NCI-H1105 (cell line): Measurements from ENCODE around the gene CTU1.

ENCODE experiments used
- DNase-seq: peaks from one replicate; lab custom pipeline; 2025; lab: John Stamatoyannopoulos, UW

CTU1 gene

DNA sequence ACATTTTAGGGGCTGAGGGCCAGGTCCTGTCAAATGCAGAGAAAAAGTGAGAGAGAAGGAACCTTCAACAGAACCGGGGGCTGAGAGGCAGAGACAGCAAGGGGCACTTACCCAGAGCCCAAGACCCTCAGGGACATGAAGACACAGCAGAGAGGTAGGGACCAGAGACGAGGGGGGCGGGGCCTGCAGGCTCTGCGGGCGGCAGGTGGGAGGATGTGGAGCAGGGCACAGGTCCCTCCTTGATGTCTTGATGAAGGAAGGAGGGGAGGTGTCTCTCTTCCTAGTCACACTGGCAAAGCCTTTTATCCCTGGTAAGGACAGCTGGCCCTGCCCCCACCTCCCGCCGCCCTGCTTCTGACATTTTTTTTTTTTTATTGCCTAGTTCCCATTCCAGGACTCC, 25.6 kb downstream of the CTU1 start, which contains the start of gene KLK14:
TSS of gene KLK14 (minus strand) at position 277 of the 400 bp plus-strand sequence. CDS start at position 4, 273 bp downstream.
- DNase-seq, result no peak

DNA sequence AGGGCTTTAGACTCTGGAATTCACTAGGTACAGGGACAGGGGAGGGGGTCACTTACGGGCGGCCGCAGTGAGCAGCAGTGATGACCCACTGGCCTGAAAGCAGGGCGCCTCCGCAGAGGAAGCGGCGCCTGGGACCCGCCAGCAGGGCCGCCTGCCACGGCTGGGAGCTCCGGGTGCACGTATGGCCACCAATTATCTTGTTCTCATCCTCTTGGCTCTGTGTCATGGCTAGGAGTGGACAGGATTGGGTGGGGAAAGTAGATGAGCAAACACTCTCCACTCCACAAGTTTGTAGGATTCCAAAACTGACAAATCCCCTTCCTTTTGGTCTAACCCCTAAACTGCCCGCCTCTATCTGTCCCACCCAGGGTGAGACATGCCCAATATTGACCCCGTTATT, 26.7 kb downstream of the CTU1 start:
- no peak for DNase-seq

DNA sequence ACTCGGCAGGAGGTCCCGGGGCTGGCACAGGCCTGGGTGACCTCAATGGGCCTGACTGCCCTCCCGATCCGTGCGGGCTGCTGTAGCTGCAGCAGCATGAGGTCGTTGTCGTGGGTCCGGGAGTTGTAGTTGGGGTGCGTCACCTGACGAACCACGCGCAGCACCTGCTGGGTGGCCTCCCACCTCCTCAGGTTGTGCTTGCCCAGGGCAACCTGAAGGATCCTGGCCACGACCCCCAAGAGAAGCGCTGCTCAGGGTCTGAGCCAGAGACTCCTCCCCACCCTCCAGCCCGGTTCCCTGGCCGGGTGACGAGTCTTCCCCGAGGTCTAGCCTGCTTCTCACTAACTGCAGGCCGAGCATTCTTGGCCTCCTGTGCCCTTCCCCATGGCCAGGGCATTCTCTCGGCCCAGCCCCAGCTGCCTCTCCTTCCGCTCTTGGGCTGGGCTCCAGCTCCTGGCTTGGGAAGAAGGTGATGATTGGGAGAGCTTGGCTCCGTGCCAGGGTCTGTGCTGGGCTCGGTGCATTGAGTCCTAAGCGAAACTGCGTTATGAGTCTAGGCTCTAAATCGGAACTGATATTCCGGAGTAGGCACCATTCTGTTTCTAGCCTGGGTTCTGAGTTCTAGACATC, 28.6 kb downstream of the CTU1 start:
- peak; percentile 50 for DNase-seq

DNA sequence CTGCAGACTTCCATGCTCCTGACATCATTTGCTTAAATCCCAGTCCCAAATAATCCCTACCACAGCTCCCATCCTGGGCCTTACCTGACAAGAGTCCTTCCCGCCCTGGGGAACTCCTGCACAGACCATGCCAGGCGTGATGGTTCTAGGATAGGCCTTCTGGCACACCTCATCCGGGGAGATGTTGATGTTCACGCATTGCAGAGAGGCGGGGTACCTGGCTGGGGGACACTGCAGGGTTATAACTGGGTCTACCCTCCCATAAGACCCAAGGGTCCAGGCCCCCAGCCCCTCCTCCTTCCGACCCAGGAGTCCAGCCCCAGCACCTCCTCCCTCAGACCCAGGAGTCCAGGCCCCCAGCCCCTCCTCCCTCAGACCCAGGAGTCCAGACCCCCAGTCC, 29.5 kb downstream of the CTU1 start:
- DNase-seq, result no peak

DNA sequence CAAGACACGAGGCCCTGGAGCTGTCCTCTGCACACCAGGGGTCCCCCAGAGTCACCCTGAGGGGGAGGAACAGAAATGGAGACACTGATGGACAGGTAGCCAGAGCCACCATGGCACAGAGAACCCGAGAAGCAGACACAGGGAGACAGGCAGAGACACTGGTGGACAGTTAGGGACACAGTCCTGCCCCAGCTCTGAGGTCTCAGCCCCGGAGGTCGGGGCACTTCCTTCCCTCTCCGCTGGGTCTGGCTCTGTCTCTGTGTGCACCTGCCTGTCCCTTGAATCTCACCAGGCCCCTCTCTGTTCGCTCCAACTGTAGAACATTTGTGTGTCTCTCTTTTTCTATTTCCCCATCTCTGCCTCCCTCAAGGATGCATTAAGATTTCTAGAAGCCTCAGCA, 30.1 kb downstream of the CTU1 start:
- no peak for DNase-seq

DNA sequence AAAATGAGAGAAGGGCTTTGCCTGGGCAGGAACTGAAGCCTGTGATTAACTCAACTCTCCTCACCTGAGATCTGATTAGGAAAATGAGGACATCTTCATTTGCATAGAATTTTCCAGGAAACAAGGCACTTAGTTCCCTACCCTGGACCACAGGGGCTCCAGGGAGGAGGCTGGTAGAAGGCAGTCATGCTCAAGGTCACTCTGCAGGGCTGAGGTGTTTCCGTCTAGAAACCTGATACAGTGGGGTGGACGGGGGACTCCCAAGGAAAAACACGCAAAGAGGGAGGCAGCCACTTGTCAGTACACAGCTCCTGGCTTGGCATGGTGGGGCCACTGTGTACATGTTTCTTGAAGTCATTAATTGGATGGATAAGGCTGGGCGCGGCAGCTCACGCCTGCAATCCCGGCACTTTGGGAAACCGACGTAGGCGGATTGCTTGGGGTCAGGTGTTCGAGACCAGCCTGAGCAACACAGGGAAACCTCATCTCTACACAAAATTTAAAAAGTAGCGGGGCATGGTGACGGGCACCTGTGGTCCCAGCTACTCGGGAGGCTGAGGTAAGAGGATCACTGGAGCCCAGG, 31.5 kb downstream of the CTU1 start:
- DNase-seq, result no peak

DNA sequence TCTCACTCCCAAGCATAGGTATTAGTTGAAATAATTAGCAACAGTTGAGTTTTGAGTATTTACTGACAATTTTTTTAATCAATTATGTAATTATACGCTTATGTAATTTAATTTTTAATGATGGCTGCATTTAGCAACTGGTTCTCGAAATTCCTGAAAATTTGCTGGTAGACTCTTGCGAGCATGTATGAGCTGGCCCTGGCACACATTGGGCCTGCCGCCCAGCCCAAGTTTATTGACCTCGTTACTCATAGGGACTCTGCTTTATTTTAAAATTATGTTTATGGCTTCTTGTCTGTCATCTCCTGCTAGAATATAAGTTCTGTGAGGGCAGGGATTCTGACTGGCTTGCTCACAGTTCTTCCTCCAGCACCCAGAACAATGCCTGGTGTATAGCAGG, 32.2 kb downstream of the CTU1 start:
- DNase-seq, result no peak

DNA sequence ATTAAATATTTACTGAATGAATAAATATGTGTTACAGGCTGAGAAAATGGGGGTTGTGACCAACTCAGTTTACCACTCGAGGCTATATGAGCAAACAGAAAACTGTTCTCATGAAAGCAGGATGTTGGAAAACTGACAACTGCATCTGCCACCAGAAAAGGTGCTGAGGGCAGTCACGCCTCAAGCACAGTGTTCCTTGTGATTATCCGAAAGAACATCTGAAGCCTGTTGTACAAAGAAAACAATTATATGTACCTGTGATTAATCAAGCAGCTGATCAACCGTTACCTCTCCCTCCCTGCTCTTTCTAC, 37.2 kb downstream of the CTU1 start:
- DNase-seq, result no peak

DNA sequence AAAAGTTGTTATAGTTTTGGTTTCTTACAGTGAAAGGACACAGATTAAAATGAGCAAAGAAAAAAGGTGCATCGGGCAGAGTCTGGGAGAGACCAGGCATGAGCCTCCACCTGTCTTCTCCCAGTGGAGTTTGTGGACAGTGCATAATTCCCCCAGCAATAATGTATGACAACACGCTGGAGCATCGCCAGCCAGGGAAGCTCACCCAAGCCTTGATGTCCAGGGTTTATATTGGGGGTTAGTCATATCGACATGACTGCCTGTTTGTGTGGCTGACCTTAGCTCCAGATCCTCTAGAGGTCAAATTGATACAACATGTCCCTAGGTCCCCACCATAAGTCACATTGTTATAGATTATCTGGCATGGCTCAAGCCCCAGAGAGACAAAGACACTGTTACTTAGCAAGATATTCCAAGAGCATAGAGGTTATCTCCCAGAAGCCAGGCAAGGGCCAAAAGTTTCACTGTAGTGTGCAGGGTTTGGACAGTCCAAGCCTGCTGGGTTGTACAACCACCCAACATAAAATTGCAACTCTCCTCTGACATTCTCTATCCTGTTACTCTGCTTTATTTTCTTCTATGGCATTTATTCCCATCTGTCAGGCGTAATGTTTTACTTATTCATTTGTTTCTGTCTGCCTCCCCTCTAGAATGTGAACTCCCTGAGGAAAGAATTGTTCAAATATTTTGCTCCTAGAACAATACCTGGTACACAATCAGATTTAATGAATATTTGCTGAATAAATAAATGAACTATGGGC, 37.7 kb downstream of the CTU1 start:
- DNase-seq, result no peak

DNA sequence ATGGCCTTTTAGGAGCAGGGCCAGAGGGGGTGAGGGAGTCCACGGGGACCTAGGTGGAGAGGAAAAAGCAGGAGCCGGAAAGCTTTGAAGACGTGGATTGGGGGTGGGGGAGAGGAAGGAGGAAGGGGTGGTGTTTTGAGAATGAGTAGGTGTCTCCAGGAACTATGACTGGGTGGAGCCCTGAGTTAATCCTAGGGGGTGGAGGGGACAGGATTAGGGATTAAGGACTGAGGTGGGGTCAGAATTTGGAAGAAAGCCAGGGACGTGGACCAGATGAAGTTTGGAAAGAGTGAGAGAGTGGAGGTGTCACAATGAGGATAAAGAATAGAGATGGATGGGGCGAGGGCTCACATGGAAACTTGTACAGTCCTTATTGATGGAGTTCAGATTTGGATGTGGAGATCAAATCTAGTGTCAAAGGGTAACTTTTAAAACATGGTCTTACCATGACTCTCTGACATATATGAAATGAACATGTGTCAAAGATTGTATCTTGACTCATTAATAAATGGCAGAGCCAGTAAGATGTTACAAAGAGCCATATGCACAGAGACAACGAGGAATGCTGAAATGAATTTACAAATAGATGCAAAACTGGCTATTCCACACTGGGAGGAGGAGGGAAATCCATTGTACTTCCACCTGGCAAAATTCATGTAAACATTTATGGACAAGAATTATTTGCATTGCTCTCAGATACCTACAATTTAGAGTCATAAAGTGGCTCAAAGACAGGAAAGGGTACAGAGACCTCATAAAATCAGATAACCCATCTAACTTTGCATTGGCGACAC, 41.6 kb downstream of the CTU1 start:
- DNase-seq, result no peak

DNA sequence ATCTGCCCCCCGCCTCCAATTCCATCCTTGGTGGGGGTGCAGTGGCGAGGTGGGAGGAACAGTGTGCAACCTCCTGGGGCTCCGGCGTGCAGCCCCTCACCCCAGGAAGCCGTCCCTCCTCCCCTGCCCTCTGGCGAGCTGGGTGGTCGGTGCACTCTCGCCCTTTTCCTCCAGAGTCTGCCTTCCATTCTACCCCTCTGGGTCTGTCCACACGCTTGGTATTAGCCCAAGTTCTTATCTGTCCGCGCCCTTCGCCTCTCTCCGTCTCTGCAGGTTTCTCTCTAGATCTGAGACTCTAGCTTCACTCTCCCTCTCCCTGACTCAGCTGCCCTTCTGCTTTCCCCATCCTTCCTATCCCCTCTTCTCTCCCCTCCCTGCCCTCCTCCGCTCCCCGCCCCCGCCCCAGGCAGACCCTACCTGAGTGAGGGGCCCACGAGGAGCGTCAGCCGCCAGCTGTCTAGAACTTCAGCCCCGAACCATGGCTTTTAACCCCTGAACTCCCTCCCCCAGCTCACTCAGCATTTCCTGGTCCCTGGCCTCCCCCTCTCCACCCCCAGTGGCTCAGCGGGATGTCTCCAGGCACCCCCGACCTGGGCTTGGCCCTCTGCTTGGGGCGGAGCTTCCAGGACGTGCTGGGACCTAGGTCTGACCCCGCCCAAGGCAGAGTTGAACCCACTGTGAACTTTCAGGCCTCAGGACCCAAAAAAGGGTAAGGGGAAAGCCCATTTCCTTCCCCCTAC, 42.8 kb downstream of the CTU1 start:
- no peak for DNase-seq

DNA sequence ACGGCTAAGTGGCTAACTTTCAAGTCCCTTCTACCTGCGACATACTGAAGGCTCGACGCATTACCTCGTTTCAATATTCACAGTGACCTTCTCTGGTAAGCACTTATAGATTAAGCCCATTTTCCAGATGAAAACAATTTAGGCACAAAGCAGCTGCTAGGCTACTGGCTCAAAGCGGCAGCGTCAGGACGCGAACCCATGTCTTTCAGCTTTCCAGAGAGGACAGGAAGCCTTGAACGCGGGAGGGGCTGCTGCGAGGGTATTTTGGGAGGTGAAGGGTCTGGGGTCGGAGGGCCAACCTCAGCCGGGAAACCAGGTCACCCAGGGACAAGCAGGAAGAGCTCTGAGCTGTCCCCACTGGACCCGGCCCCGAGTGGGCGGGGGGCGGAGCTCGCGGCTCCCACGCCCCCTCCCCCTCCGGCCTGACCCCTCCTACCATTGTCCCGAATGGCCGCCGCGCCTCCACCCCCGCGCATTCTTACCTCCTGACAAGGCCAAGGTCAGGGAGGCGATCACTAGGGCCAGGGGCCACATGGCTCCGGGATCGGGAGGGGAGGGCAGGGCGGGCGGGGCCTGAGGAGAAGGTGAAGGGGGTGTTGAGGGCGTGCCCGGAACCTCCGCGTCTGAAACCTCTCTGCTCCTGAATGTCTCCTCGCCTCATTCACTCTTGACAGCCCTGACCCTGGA, 43.5 kb downstream of the CTU1 start, which contains the start of gene KLK13:
TSS of gene KLK13 (minus strand) at position 559 of the 687 bp plus-strand sequence. CDS start at position 534, 25 bp downstream.
- DNase-seq, result no peak

DNA sequence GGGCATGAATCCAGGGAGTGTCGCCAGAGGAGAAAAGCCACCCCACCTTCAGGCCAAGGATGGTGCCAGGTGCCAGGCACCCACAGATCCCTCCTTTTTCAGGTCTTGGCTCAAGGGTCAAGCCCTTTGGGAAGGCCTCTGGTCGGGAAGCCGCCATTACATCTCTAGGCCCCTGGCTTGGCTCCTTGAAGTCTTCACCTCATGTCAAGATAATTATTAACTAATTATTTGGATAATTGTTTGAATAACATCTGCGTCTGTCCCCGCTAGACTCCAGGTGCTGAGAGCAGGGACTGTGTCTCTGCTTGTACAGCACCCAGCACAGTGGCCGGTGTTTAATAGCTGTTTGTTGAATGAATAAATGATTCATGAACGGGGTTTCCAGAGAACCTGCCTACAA, 44.5 kb downstream of the CTU1 start:
- no peak for DNase-seq

DNA sequence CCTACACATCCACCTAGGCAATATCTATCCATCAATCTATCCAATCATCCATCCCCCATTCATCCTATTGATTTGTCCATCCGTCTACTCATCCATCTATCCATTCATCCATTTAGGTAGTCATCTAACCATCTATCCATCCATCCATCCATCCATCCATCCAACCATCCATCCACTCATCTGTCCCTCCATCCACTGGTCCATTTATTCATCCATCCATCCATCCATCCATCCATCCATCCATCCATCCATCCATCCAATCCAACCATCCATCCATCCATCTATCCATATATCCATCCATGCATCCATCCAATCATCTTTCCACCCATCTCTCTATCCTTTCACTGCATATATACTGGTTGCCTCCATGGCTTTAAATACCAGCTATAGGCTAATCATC, 47.2 kb downstream of the CTU1 start:
- no peak for DNase-seq

DNA sequence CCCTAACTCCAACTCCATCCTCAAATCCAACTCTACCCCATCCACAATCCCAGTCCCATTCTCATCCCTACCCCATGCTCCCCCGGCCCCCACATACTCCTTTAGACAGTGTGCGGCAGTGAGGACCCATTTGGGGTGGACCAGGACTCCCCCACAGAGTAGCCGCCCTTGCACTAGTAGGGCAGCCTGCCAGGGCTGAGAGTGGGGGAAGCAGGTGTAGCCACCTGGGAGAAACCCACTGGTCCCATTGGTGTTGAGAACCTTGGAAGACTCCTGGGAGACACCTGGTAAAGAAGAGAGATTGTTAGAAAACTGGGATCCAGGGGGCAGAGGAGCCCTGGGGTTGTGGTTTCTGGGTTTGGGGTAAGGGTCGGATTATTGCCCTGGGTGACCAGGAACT, 47.9 kb downstream of the CTU1 start:
- DNase-seq, result no peak

DNA sequence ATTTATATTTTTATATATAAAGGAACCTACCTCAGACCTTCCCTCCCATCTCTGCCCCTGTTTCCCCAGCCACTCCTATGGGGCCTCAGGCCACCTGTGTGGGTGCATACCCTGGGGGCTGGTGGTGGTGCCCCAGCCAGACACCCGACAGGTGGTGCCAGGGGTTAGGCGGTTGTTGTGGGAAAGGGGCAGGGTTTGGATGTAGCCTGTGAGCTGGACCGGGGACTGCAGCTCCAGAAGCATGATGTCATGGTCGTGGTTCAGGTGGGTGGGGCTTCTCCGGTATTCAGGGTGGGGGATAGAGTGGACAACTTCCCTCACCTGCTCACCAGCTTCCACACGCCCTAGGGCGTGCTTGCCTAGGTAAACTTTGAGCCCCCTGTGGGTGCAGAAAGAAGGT, 48.5 kb downstream of the CTU1 start:
- DNase-seq, result no peak

DNA sequence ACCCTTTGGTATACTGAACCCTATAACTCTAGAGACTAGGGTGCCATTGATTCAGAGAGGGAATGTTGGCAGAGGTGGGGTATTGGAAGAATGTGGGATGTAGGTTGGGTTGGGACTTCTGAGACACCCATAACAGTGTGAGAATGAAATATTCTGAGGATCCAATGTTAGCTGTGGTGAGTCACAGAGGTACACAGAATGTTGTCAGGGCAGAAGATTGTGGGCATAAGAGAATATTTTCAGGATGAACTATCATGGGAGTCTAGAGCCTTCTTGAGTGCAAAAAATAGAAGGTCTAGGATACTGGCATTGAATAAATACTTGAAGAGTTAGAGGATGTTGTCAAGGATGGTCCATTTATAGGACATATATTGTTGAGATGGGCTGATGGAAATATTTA, 52.3 kb downstream of the CTU1 start:
- no peak for DNase-seq
